Left renal cortex interstitium (tissue), 4 donors: ENCODE data around the gene ELMO3. TPM values are rescaled to one million over a fixed set of nuclear protein-coding genes. Genes with fewer than 3 reads are reported as not detected.

Experiments used
- DNase-seq, 4 donors: peaks; one replicate each; pipeline ENCODE4 v3.0.0-alpha.2; 2013; ENCODE audit warnings: low read depth in 4 of 4, low spot score in 2 of 4, missing footprints in 1 of 4
- polyA plus RNA-seq, 4 donors: library from polyadenylated mRNA; unstranded; fragments of 120-200 nt; gene quantifications; one replicate each; pipeline ENCODE4 v1.2.1, GENCODE V29; 2013; ENCODE audit not compliant: insufficient read length in 4 of 4

The ELMO3 gene
- polyA plus RNA-seq, 4 donors, result 5.7 to 7.7 (median 6.3) TPM

GRCh38 chr16:67237396-67238277 is 38.7 kb downstream of the ELMO3 start:
- DNase-seq, result no peak

GRCh38 chr16:67238278-67238575 is 39.3 kb downstream of the ELMO3 start:
- DNase-seq, result no peak

GRCh38 chr16:67238806-67239470 is 40.0 kb downstream of the ELMO3 start:
- DNase-seq, result no peak

GRCh38 chr16:67240506-67240905 is 41.6 kb downstream of the ELMO3 start:
- DNase-seq, result no peak

GRCh38 chr16:67241008-67241900 is 42.3 kb downstream of the ELMO3 start:
- no peak for DNase-seq

GRCh38 chr16:67242138-67242730 is 43.3 kb downstream of the ELMO3 start:
- DNase-seq, result no peak

- no peak for DNase-seq
Observed at GRCh38 chr16:67243481-67243880, 44.5 kb downstream of the ELMO3 start.

GRCh38 chr16:67244387-67245185 is 45.7 kb downstream of the ELMO3 start:
- DNase-seq, result no peak

GRCh38 chr16:67245186-67245585 is 46.3 kb downstream of the ELMO3 start:
- no peak for DNase-seq

GRCh38 chr16:67245674-67246080 is 46.7 kb downstream of the ELMO3 start:
- DNase-seq, result no peak

- peak in 3 of 4 donors; percentile 62 to 74 (median 74) for DNase-seq
Observed at GRCh38 chr16:67246081-67246755, 47.3 kb downstream of the ELMO3 start.

GRCh38 chr16:67246756-67247191 is 47.8 kb downstream of the ELMO3 start:
- DNase-seq, result peak in 1 of 4 donors; percentile 28

- DNase-seq, result peak in 3 of 4 donors; percentile 76 to 89 (median 86)
Observed at GRCh38 chr16:67247192-67248072, 48.5 kb downstream of the ELMO3 start, which contains the start of gene FHOD1. TSS of gene FHOD1 (minus strand) at chr16:67247481. CDS start at chr16:67247410, 71 bp downstream.

GRCh38 chr16:67248073-67248400 is 49.1 kb downstream of the ELMO3 start:
- DNase-seq, result no peak

- DNase-seq, result no peak
Observed at GRCh38 chr16:67248401-67249177, 49.7 kb downstream of the ELMO3 start, which contains the start of gene SLC9A5. TSS of gene SLC9A5 (plus strand) at chr16:67248979. CDS start at chr16:67249015, 36 bp downstream.

GRCh38 chr16:67249178-67250044 is 50.5 kb downstream of the ELMO3 start:
- no peak for DNase-seq

GRCh38 chr16:67250045-67250327 is 51.1 kb downstream of the ELMO3 start:
- DNase-seq, result no peak
